CD14-positive monocyte (primary cell): ENCODE data around the gene CNGA1. TPM values are rescaled to one million over a fixed set of nuclear protein-coding genes. Genes with fewer than 3 reads are reported as not detected.

Experiments
- DNase-seq, 3 donors: peaks; one replicate each; pipeline ENCODE4 v3.0.0-alpha.2; 2011 to 2022
- H2AFZ ChIP-seq: 2 replicates; pipeline ENCODE4 v1.6.0; 2012; ENCODE audit warnings: mild to moderate bottlenecking, low read depth, low read length, inconsistent platforms; ENCODE audit not compliant: insufficient read depth, poor library complexity, severe bottlenecking
- H3K27ac ChIP-seq, 2 donors: 1 replicate in 1 of 2; 2 replicates in 1 of 2; pipeline ENCODE4 v1.5.1; 2012 to 2013; ENCODE audit warnings: low read length in 2 of 2, control low read depth in 1 of 2, inconsistent platforms in 1 of 2, low read depth in 1 of 2, mild to moderate bottlenecking in 1 of 2
- H3K27me3 ChIP-seq, 2 donors: one replicate each; pipeline versions ENCODE4 v1.6.0 to v1.6.1; 2011 to 2013; ENCODE audit warnings: low read length in 2 of 2; ENCODE audit not compliant: control insufficient read depth in 2 of 2, insufficient read depth in 2 of 2
- H3K36me3 ChIP-seq, 2 donors: replicated peaks in 1 of 2; 1 replicate in 1 of 2; 2 replicates in 1 of 2; pipeline versions ENCODE4 v1.5.1 to v1.6.1; 2012 to 2013; ENCODE audit warnings: low read length in 2 of 2, control low read depth in 1 of 2, inconsistent platforms in 1 of 2, mild to moderate bottlenecking in 1 of 2; ENCODE audit not compliant: insufficient read depth in 2 of 2, control insufficient read depth in 1 of 2
- H3K4me1 ChIP-seq, 2 donors: 1 replicate in 1 of 2; 2 replicates in 1 of 2; pipeline versions ENCODE4 v1.5.1 to v1.6.1; 2012 to 2013; ENCODE audit warnings: low read length in 2 of 2, control low read depth in 1 of 2, inconsistent platforms in 1 of 2, mild to moderate bottlenecking in 1 of 2, moderate library complexity in 1 of 2; ENCODE audit not compliant: insufficient read depth in 2 of 2, control insufficient read depth in 1 of 2
- H3K4me2 ChIP-seq: replicated peaks from 2 replicates; pipeline ENCODE3; 2012; ENCODE audit warnings: low read length, moderate library complexity, mild to moderate bottlenecking; ENCODE audit not compliant: poor library complexity, severe bottlenecking; ENCODE audit errors: extremely low read depth
- H3K4me3 ChIP-seq, 3 experiments: fragments of 200-600 bp in 1 of 3; sonication (generic) in 1 of 3; replicated peaks in 1 of 3; 1 replicate in 2 of 3; 2 replicates in 1 of 3; pipeline ENCODE4 v1.5.1; 2011 to 2013; ENCODE audit warnings: low read length in 3 of 3, mild to moderate bottlenecking in 3 of 3, control low read depth in 2 of 3, low read depth in 2 of 3, inconsistent platforms in 1 of 3, moderate library complexity in 1 of 3
- H3K79me2 ChIP-seq: 2 replicates; pipeline ENCODE4 v1.6.0; 2012; ENCODE audit warnings: mild to moderate bottlenecking, control low read depth, inconsistent platforms, low read length, moderate library complexity; ENCODE audit not compliant: insufficient read depth
- H3K9ac ChIP-seq: 2 replicates; pipeline ENCODE4 v1.6.0; 2017; ENCODE audit warnings: low read length, mild to moderate bottlenecking; ENCODE audit not compliant: insufficient read depth, poor library complexity, severe bottlenecking
- H3K9me3 ChIP-seq, 2 donors: replicated peaks in 1 of 2; 1 replicate in 1 of 2; 2 replicates in 1 of 2; pipeline versions ENCODE4 v1.5.1 to v1.6.1; 2012 to 2013; ENCODE audit warnings: low read length in 2 of 2, control low read depth in 1 of 2; ENCODE audit not compliant: control insufficient read depth in 1 of 2, insufficient read depth in 1 of 2
- H4K20me1 ChIP-seq: 2 replicates; pipeline ENCODE4 v1.6.0; 2012; ENCODE audit warnings: mild to moderate bottlenecking, low read length, control low read depth, moderate library complexity; ENCODE audit not compliant: insufficient read depth
- H3K27ac Mint-ChIP-seq, 7 donors: one replicate each; pipeline ENCODE4 v1.8.0; 2020; ENCODE audit warnings: mild to moderate bottlenecking in 7 of 7, mixed read lengths in 7 of 7, moderate library complexity in 6 of 7, inconsistent platforms in 2 of 7
- H3K27me3 Mint-ChIP-seq, 3 donors: one replicate each; pipeline ENCODE4 v1.8.0; 2021 to 2022; ENCODE audit warnings: low read depth in 3 of 3, mild to moderate bottlenecking in 3 of 3, mixed read lengths in 3 of 3, moderate library complexity in 3 of 3, inconsistent platforms in 1 of 3
- H3K36me3 Mint-ChIP-seq, 2 donors: one replicate each; pipeline ENCODE4 v1.8.0; 2020; ENCODE audit warnings: mixed read lengths in 2 of 2, inconsistent platforms in 1 of 2, mild to moderate bottlenecking in 1 of 2
- H3K4me1 Mint-ChIP-seq: one replicate; pipeline ENCODE4 v1.8.0; 2020; ENCODE audit warnings: mild to moderate bottlenecking, mixed read lengths
- H3K4me3 Mint-ChIP-seq, 2 donors: one replicate each; pipeline ENCODE4 v1.8.0; 2020; ENCODE audit warnings: mild to moderate bottlenecking in 2 of 2, mixed read lengths in 2 of 2, moderate library complexity in 1 of 2
- H3K9me3 Mint-ChIP-seq, 7 donors: one replicate each; pipeline ENCODE4 v1.8.0; 2020 to 2022; ENCODE audit warnings: mixed read lengths in 7 of 7, mild to moderate bottlenecking in 6 of 7, moderate library complexity in 6 of 7, inconsistent platforms in 2 of 7
- CTCF ChIP-seq: fragments of 200-600 bp; IDR thresholded peaks from one replicate; pipeline ENCODE4 v1.8.0; 2022; ENCODE audit warnings: antibody characterized with exemption, mild to moderate bottlenecking
- WGBS: methylation state at CpG from one replicate; pipeline ENCODE4 v1.1.5; 2013; ENCODE audit warnings: missing lambda C conversion rate; ENCODE audit not compliant: insufficient coverage; 5-methylcytosine and 5-hydroxymethylcytosine counted together
- intact Hi-C, 2 donors: fragments of 100-400 bp; cut with micrococcal nuclease; formaldehyde crosslinking; loops; one replicate each; pipeline versions ENCODE4 v1.15.0 to v1.15.1; 2023
- polyA plus RNA-seq, 3 donors: library from polyadenylated mRNA; depleted of rRNA in 1 of 3; unstranded in 2 of 3; stranded (reverse) in 1 of 3; fragments of 300-500 nt in 2 of 3; fragments of >200 nt in 1 of 3; fragmentation: Illumina TruSeq in 2 of 3; gene quantifications; 1 replicate in 2 of 3; 2 replicates in 1 of 3; pipeline ENCODE4 v1.2.3, GENCODE V29; 2012 to 2021

Gene CNGA1
- polyA plus RNA-seq, 3 donors: not detected

GRCh38 chr4:47936336-47936735 is 80.1 kb downstream of the CNGA1 start:
- no peak for DNase-seq
- Mint-ChIP-seq H3K36me3 (no peaks in the 10 kb centered on the region), H3K27ac (no peak overlapping the region), H3K4me1 (peaks cover 2% of the 10 kb centered on the region), H3K9me3 (peaks cover 0 to 5% (median 2%) of the 10 kb centered on the region in 7 donors), H3K27me3 (peaks cover 5% of the 10 kb centered on the region in 3 donors), H3K4me3 (no peak overlapping the region)
- 94% methylated on average over 6 of the region's 6 CpGs for WGBS
- H3K4me3 ChIP-seq: no peak overlapping the region
- H3K27me3 ChIP-seq: peaks cover 2% of the 10 kb centered on the region in 2 donors
- H2AFZ ChIP-seq: no peak overlapping the region
- H3K4me1 ChIP-seq: no peaks in the 10 kb centered on the region
- H3K27ac ChIP-seq: no peak overlapping the region
- H4K20me1 ChIP-seq: no peaks in the 10 kb centered on the region
- H3K36me3 ChIP-seq: no peaks in the 10 kb centered on the region
- no peak overlapping the region for H3K9ac ChIP-seq
- no peaks in the 10 kb centered on the region for H3K79me2 ChIP-seq
- intact Hi-C loops: no loop called here
- no peaks in the 10 kb centered on the region for H3K9me3 ChIP-seq
- no peak overlapping the region for H3K4me2 ChIP-seq
- no peak for TF ChIP-seq CTCF

DNA sequence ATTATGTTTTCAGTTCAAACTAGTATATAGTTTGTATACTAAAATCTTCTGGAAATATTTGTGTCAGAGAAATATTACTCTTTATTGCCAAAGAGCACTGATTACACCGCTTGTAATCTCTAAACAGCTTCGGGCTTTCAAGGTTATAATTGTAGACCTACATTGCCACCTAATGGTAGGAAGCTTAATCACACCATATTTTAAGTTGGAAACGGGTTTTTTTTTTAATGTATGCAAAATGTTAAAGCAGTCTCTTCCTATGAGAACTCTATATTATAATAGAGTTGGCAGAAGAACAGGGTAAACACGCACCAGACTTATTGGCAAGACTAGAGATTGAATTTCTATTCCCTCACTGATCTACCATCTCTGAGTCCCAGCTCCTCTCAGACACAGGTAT is 82.6 kb downstream of the CNGA1 start:
- peak; percentile 38 to 64 (median 50) for DNase-seq
- peak; percentile 77 for TF ChIP-seq CTCF
- no peak overlapping the region for H3K9ac ChIP-seq

More for the DNA sequence above, 82.6 kb downstream of the CNGA1 start:
- H3K4me1 ChIP-seq: peaks cover 3 to 9% of the 10 kb centered on the region in 2 donors
- no peaks in the 10 kb centered on the region for H3K36me3 ChIP-seq
- intact Hi-C loops: loop anchor here (2.0 to 5.0 kb wide), 3 partner anchors 245 to 262 kb away; no protein-coding TSS in a partner anchor
- no peaks in the 10 kb centered on the region for H3K36me3 Mint-ChIP-seq
- H3K4me2 ChIP-seq: no peak overlapping the region
- no peaks in the 10 kb centered on the region for H3K27me3 ChIP-seq
- H3K27me3 Mint-ChIP-seq: peaks cover 3 to 5% (median 5%) of the 10 kb centered on the region in 3 donors
- no peak overlapping the region for H3K4me3 Mint-ChIP-seq
- WGBS: no CpG with 5 or more reads among the region's 4 CpGs
- H3K79me2 ChIP-seq: no peaks in the 10 kb centered on the region
- H3K27ac ChIP-seq: no peak overlapping the region
- no peaks in the 10 kb centered on the region for H4K20me1 ChIP-seq
- H3K9me3 Mint-ChIP-seq: peaks cover 0 to 5% (median 2%) of the 10 kb centered on the region in 7 donors
- H3K4me1 Mint-ChIP-seq: peaks cover 9% of the 10 kb centered on the region
- no peak overlapping the region for H3K27ac Mint-ChIP-seq
- H3K4me3 ChIP-seq: no peak overlapping the region
- H2AFZ ChIP-seq: no peak overlapping the region
- H3K9me3 ChIP-seq: no peaks in the 10 kb centered on the region
